ENCODE data around the gene TMEM214.

TMEM214 gene

DNA sequence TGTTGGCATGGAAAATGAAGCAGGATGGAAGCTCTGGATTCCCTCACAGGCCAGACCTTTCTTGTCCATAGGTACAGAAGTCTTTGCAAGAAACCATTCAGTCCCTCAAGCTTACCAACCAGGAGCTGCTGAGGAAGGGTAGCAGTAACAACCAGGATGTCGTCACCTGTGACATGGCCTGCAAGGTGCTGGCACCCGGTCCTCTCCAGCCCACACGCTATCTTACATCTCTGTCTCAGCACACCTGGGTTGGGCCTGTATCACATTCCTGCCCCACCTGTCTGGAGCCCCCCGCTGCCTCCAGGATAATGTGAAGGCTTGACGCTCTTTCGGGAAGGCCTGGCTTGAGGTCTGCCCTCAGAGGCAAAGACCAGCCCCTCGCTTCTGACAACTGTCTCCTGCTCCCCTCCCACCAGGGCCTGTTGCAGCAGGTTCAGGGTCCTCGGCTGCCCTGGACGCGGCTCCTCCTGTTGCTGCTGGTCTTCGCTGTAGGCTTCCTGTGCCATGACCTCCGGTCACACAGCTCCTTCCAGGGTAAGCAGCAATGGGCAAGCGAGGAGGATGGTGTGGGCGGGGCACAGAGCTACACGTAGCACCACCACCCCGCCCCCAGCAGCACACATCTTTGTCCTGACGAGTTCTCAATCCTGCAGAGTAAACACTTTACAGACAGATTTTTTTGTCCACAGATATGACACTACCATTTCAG, 6.0 kb downstream of the TMEM214 start:
- TF ChIP-seq HDGF (IDR thresholded peaks at IDR 0.05; ENCODE audit: borderline replicate concordance): no peak
- TF ChIP-seq, protein P1, sequence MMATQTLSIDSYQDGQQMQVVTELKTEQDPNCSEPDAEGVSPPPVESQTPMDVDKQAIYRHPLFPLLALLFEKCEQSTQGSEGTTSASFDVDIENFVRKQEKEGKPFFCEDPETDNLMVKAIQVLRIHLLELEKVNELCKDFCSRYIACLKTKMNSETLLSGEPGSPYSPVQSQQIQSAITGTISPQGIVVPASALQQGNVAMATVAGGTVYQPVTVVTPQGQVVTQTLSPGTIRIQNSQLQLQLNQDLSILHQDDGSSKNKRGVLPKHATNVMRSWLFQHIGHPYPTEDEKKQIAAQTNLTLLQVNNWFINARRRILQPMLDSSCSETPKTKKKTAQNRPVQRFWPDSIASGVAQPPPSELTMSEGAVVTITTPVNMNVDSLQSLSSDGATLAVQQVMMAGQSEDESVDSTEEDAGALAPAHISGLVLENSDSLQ (IDR thresholded peaks at IDR 0.05): no peak
- no peak for TF ChIP-seq ARNT (IDR thresholded peaks at IDR 0.05)
- TF ChIP-seq LEF1 (IDR thresholded peaks at IDR 0.05; ENCODE audit: borderline replicate concordance): no peak
- TF ChIP-seq NFRKB (IDR thresholded peaks at IDR 0.05): no peak
- TF ChIP-seq ZNF384 (IDR thresholded peaks at IDR 0.05): no peak
- TF ChIP-seq FOXK2 (IDR thresholded peaks at IDR 0.05): no peak
- no peak for TF ChIP-seq ELF4 (IDR thresholded peaks at IDR 0.05)
- ChIA-PET POLR2A (interaction anchor here (1.8 to 2.5 kb wide), 3 partner anchors 8 to 33 kb away, joined by 6 to 11 read pairs (median 10); partner anchors contain the start of genes AGBL5 and OST4), CTCF (interaction anchor here (0.7 kb wide), 1 partner anchor 14 kb away, joined by 3 read pairs; no protein-coding TSS in a partner anchor)
- DNase-seq (ENCODE audit: extremely low spot score): no peak

DNA sequence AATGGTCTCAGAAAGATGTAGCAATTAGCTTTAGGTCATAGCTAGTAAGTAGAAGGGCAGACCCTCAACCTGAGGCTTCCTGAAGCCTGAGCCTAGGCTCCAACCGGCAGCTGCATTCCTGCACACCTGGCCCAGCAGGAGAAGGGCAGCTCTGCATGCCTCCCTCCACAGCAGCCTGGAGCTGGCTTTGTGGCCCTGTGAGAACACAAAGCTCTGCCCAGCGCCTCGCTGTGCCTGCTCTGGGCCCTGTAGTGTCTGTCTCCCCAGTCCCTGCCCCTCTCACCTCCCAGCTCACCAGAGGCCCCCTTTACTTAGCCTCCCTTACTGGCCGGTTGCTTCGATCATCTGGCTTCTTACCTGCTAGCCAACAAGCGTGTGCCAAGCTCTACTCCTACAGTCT, 6.7 kb downstream of the TMEM214 start:
- ChIA-PET POLR2A (interaction anchor here (1.1 to 2.5 kb wide), 5 partner anchors 8 to 84 kb away, joined by 3 to 11 read pairs (median 8); partner anchors contain the start of genes AGBL5 and OST4), CTCF (interaction anchor here (0.7 kb wide), 1 partner anchor 14 kb away, joined by 3 read pairs; no protein-coding TSS in a partner anchor)
- no peak for DNase-seq (ENCODE audit: extremely low spot score)
- TF ChIP-seq TARDBP (IDR thresholded peaks at IDR 0.05) (no peak), SP1 (IDR thresholded peaks at IDR 0.05) (no peak)

DNA sequence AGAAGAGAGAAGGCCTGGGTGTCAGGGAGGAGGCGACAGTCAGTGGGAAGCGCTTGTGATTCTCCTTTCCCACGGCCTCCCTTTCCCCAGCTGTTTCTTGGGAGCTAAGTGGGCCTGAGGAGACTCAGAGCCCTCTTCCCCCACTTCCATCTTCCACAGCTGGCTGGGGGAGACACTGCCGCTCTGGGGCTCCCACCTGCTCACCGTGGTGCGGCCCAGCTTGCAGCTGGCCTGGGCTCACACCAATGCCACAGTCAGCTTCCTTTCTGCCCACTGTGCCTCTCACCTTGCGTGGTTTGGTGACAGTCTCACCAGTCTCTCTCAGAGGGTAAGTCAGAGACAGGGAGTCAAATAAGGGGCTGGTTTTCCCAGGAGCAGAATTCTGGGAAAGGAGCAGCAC, 7.1 kb downstream of the TMEM214 start:
- TF ChIP-seq ZNF384 (IDR thresholded peaks at IDR 0.05): no peak
- no peak for TF ChIP-seq L3MBTL2 (conservative IDR thresholded peaks at IDR 0.05)
- TF ChIP-seq FOXA1 (IDR thresholded peaks at IDR 0.05): no peak
- no peak for TF ChIP-seq BHLHE40 (IDR thresholded peaks at IDR 0.05; ENCODE audit: borderline replicate concordance)
- TF ChIP-seq ELF4 (IDR thresholded peaks at IDR 0.05): no peak
- POLR2A ChIA-PET: interaction anchor here (1.1 to 2.2 kb wide), 5 partner anchors 9 to 83 kb away, joined by 3 to 11 read pairs (median 6); partner anchors contain the start of genes AGBL5 and OST4

DNA sequence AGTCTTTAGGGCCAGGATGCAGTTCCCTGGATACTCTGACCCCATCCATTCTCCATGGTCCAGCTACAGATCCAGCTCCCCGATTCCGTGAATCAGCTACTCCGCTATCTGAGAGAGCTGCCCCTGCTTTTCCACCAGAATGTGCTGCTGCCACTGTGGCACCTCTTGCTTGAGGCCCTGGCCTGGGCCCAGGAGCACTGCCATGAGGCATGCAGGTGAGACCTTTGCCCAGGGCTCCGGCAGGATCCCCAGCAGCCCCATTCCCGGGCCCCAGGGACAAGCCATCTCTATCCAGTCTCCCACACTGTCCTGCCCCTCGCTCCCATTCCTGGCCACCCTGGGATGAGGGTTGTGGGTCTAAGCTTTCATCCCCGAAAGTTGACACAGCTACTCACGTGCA, 7.5 kb downstream of the TMEM214 start:
- ChIA-PET POLR2A (interaction anchor here (1.1 to 2.2 kb wide), 4 partner anchors 9 to 83 kb away, joined by 3 to 11 read pairs (median 6); partner anchors contain the start of gene AGBL5), CTCF (no interaction called here)
- no peak for TF ChIP-seq ZNF384 (IDR thresholded peaks at IDR 0.05)
- no peak for TF ChIP-seq FOXM1 (IDR thresholded peaks at IDR 0.05; ENCODE audit: borderline replicate concordance)
- TF ChIP-seq, protein P1 (IDR thresholded peaks at IDR 0.05): no peak
- no peak for TF ChIP-seq TARDBP (IDR thresholded peaks at IDR 0.05)
- no peak for TF ChIP-seq BHLHE40 (IDR thresholded peaks at IDR 0.05; ENCODE audit: borderline replicate concordance)
- TF ChIP-seq L3MBTL2 (conservative IDR thresholded peaks at IDR 0.05): no peak
- no peak for TF ChIP-seq FOXK2 (IDR thresholded peaks at IDR 0.05)
- no peak for TF ChIP-seq ELF4 (IDR thresholded peaks at IDR 0.05)
- TF ChIP-seq HDGF (IDR thresholded peaks at IDR 0.05; ENCODE audit: borderline replicate concordance): no peak
- no peak for TF ChIP-seq CTBP1 (IDR thresholded peaks at IDR 0.05; ENCODE audit: borderline replicate concordance)
- no peak for TF ChIP-seq SP1 (IDR thresholded peaks at IDR 0.05)
- no peak for TF ChIP-seq ARNT (IDR thresholded peaks at IDR 0.05)
- no peak for TF ChIP-seq FOXA1 (IDR thresholded peaks at IDR 0.05)
- no peak for TF ChIP-seq NFRKB (IDR thresholded peaks at IDR 0.05)
- no peak for TF ChIP-seq LEF1 (IDR thresholded peaks at IDR 0.05; ENCODE audit: borderline replicate concordance)
- DNase-seq (ENCODE audit: extremely low spot score): no peak

More for the DNA sequence above, 7.1 kb downstream of the TMEM214 start:
- CTCF ChIA-PET: no interaction called here
- DNase-seq (ENCODE audit: extremely low spot score): no peak

DNA sequence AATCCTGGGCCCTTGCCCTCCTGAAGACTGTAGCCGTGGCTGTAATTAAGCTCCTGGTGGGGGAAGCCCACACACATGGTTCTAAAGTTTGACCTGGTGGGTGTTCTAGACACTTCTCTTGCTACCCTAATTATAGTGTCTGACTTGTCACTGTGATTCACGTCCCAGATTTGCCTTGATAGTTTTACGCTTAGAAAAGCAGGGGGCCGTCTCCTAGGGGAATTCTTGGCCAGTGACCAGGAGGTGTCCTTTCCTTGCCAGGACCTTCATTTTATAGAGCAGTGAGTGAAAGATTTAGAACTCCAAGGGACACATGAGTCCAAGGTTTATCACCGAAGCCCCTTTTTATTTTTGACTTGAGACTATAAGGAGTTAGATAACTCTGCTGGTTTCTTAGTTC, 9.0 kb downstream of the TMEM214 start:
- POLR2A ChIA-PET: interaction anchor here (1.0 to 2.6 kb wide), 3 partner anchors 8 to 30 kb away, joined by 3 to 18 read pairs (median 3); partner anchors contain the start of genes OST4 and TMEM214
- CTCF ChIA-PET: no interaction called here

DNA sequence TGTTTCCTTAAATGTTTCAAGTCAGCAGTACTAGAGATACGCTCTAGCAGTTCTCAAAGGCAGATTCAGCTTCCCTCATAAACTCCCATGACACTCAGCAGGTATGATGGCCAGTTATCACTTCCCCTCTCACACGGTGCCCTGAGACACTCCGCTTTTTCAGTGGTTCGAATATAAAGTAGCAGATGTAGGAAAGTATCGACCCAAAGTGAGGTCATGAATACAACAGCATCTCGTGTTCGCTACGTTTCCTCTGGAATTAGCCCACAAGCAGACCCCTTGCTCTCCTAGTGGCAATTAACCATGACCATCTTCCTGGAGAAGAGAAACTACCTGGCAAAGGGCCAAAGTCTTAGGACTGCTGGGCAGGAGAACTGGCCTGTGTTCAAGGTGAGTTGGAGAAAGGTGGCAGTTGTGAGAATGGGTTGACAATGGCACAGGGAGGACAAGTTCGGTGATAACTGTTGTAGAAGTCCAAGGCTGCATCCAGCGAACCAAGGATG, 9.4 kb downstream of the TMEM214 start:
- CTCF ChIA-PET: no interaction called here

More for the DNA sequence above, 9.0 kb downstream of the TMEM214 start:
- DNase-seq (ENCODE audit: extremely low spot score): no peak
- no peak for TF ChIP-seq LEF1 (IDR thresholded peaks at IDR 0.05; ENCODE audit: borderline replicate concordance)
- TF ChIP-seq ARNT (IDR thresholded peaks at IDR 0.05): no peak
- no peak for TF ChIP-seq FOXK2 (IDR thresholded peaks at IDR 0.05)
- TF ChIP-seq ELF4 (IDR thresholded peaks at IDR 0.05): no peak
- no peak for TF ChIP-seq BHLHE40 (IDR thresholded peaks at IDR 0.05; ENCODE audit: borderline replicate concordance)
- TF ChIP-seq FOXM1 (IDR thresholded peaks at IDR 0.05; ENCODE audit: borderline replicate concordance): no peak
- no peak for TF ChIP-seq L3MBTL2 (conservative IDR thresholded peaks at IDR 0.05)
- no peak for TF ChIP-seq NFRKB (IDR thresholded peaks at IDR 0.05)
- no peak for TF ChIP-seq HDGF (IDR thresholded peaks at IDR 0.05; ENCODE audit: borderline replicate concordance)
- no peak for TF ChIP-seq ZNF384 (IDR thresholded peaks at IDR 0.05)
- no peak for TF ChIP-seq FOXA1 (IDR thresholded peaks at IDR 0.05)

More for the DNA sequence above, 9.4 kb downstream of the TMEM214 start:
- TF ChIP-seq SP1 (IDR thresholded peaks at IDR 0.05): no peak
- no peak for DNase-seq (ENCODE audit: extremely low spot score)
- POLR2A ChIA-PET: interaction anchor here (0.9 to 2.6 kb wide), 4 partner anchors 8 to 29 kb away, joined by 3 to 18 read pairs (median 3); partner anchors contain the start of genes OST4 and TMEM214
